Measurements from ENCODE around the gene TSPAN18. TPM values are rescaled to one million over a fixed set of nuclear protein-coding genes. Genes with fewer than 3 reads are reported as not detected.

The TSPAN18 gene
- total RNA-seq, 2 donors from 2014 or later: 3.1 to 10.8 TPM

- intact Hi-C loops (cut with DNase I, micrococcal nuclease): no loop called here
- no peak for ATAC-seq
- DNase-seq: peak in 1 of 2 donors; percentile 44
Measured at GRCh38 chr11:44731685-44732430, 5.1 kb downstream of the TSPAN18 start.

- intact Hi-C loops (cut with DNase I, micrococcal nuclease): no loop called here
- no peak for ATAC-seq
Measured at GRCh38 chr11:44732564-44732963, 5.8 kb downstream of the TSPAN18 start.

GRCh38 chr11:44733877-44734276 is 7.1 kb downstream of the TSPAN18 start:
- intact Hi-C loops (cut with DNase I, micrococcal nuclease): no loop called here
- DNase-seq: no peak
- no peak for ATAC-seq

More at GRCh38 chr11:44732564-44732963, 5.8 kb downstream of the TSPAN18 start:
- DNase-seq: no peak

- ATAC-seq (no peak), DNase-seq (no peak)
- intact Hi-C loops (cut with DNase I, micrococcal nuclease): no loop called here
Measured at GRCh38 chr11:44734843-44735381, 8.2 kb downstream of the TSPAN18 start.

GRCh38 chr11:44736791-44737190 is 10.0 kb downstream of the TSPAN18 start:
- intact Hi-C loops (cut with DNase I, micrococcal nuclease): no loop called here
- DNase-seq: no peak
- ATAC-seq: no peak

- DNase-seq (no peak), ATAC-seq (no peak)
- intact Hi-C loops (cut with DNase I, micrococcal nuclease): no loop called here
Measured at GRCh38 chr11:44737245-44738085, 10.7 kb downstream of the TSPAN18 start.

- DNase-seq (no peak), ATAC-seq (no peak)
- intact Hi-C loops (cut with DNase I, micrococcal nuclease): no loop called here
Measured at GRCh38 chr11:44738791-44739190, 12.0 kb downstream of the TSPAN18 start.

GRCh38 chr11:44740967-44741366 is 14.2 kb downstream of the TSPAN18 start:
- DNase-seq: no peak
- intact Hi-C loops (cut with DNase I, micrococcal nuclease): no loop called here
- no peak for ATAC-seq

- ATAC-seq (no peak), DNase-seq (no peak)
- intact Hi-C loops (cut with DNase I, micrococcal nuclease): no loop called here
Measured at GRCh38 chr11:44741976-44742375, 15.2 kb downstream of the TSPAN18 start.

GRCh38 chr11:44742508-44743246 is 15.9 kb downstream of the TSPAN18 start:
- intact Hi-C loops (cut with DNase I, micrococcal nuclease): no loop called here
- ATAC-seq (no peak), DNase-seq (no peak)

GRCh38 chr11:44743326-44743725 is 16.6 kb downstream of the TSPAN18 start:
- no peak for ATAC-seq
- intact Hi-C loops (cut with DNase I, micrococcal nuclease): no loop called here
- DNase-seq: no peak

- ATAC-seq (no peak), DNase-seq (no peak)
- intact Hi-C loops (cut with DNase I, micrococcal nuclease): no loop called here
Measured at GRCh38 chr11:44743959-44744557, 17.3 kb downstream of the TSPAN18 start.

GRCh38 chr11:44746894-44747293 is 20.1 kb downstream of the TSPAN18 start:
- DNase-seq (peak in 1 of 2 donors; percentile 62), ATAC-seq (no peak)
- intact Hi-C loops (cut with DNase I, micrococcal nuclease): no loop called here

- no peak for DNase-seq
- intact Hi-C loops (cut with DNase I, micrococcal nuclease): no loop called here
- no peak for ATAC-seq
Measured at GRCh38 chr11:44747316-44747715, 20.6 kb downstream of the TSPAN18 start.

GRCh38 chr11:44747836-44748235 is 21.1 kb downstream of the TSPAN18 start:
- intact Hi-C loops (cut with DNase I, micrococcal nuclease): no loop called here
- no peak for DNase-seq
- ATAC-seq: no peak

GRCh38 chr11:44748606-44749005 is 21.8 kb downstream of the TSPAN18 start:
- DNase-seq: no peak
- ATAC-seq: no peak
- intact Hi-C loops (cut with DNase I, micrococcal nuclease): no loop called here

- ATAC-seq (no peak), DNase-seq (no peak)
- intact Hi-C loops (cut with DNase I, micrococcal nuclease): no loop called here
Measured at GRCh38 chr11:44749189-44749588, 22.4 kb downstream of the TSPAN18 start.

- DNase-seq (no peak), ATAC-seq (peak; percentile 15)
- intact Hi-C loops (cut with DNase I, micrococcal nuclease): no loop called here
Measured at GRCh38 chr11:44750551-44751465, 24.0 kb downstream of the TSPAN18 start.

Measured in left colon (tissue), 2 donors.